ENCODE measurements around the gene RWDD3.

The RWDD3 gene

GRCh38 chr1:95233737-95234500, at the start of gene RWDD3:
TSS of gene RWDD3 (plus strand) at chr1:95234210. CDS start at chr1:95234231, 21 bp downstream.
- in situ Hi-C loops (cut with MboI; ENCODE audit: low sequenced_read_pairs), result no loop called here

DNA sequence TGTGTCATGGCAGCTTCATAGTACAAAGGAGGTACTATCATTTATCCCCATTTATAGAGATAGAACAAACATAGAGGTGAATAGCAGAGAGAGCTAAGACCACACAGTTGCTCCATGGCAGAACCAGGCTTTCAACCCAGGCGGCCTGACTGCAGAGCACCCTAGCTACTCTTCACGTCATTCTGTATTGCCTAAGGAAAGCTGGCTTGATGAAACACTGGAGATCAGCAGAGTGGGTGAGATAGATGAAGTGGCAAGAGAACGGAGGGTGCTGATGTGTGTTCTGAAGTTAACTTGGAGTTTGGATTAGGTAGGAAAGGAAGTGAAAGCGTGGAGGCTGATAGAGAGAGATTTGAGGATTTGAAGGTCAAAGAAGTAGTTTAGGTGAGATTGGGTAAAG, 47.9 kb upstream of the RWDD3 start:
- in situ Hi-C loops (cut with MboI; ENCODE audit: low sequenced_read_pairs), result no loop called here

DNA sequence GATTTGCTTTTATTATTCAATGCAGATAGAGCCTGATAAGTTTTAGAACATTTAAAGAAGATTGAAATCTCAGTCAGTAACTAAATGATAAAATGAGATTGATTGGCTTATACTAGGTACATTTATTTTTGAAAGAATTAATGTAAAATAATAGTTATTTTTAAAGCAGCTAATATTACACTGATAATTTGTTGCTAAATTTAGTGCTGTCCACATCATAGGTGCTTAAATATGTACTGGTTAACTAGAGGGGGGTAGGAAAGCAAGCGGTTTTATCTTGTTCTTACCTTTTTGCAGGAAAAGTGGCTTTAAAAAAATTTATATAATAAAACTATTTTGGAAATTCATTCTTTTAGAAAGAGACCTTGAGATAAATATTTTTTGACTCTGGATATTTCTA, 40.4 kb upstream of the RWDD3 start:
- in situ Hi-C loops (cut with MboI; ENCODE audit: low sequenced_read_pairs), result no loop called here

DNA sequence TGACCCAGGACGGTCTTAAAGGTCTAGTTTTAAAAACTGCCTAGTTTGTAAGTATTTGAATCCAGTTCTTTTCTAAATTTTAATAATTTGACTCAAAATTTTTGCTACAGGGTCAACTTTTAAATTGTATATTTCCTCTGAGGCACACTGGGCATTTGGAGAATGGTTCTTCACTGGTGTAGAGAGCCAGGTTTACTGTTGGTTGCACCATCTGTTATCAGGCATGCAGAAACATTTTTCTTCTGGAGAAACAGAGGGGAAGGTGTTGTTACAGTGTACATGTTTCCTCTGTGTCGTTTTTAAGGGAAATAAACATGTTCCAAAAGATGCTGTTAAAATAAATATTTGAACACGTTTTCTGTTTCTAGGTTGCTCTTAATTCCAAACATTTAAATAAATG, 39.0 kb upstream of the RWDD3 start:
- in situ Hi-C loops (cut with MboI; ENCODE audit: low sequenced_read_pairs), result no loop called here

- in situ Hi-C loops (cut with MboI; ENCODE audit: low sequenced_read_pairs), result no loop called here
These were observed 38.0 kb upstream of the RWDD3 start for GRCh38 chr1:95196017-95196416.

DNA sequence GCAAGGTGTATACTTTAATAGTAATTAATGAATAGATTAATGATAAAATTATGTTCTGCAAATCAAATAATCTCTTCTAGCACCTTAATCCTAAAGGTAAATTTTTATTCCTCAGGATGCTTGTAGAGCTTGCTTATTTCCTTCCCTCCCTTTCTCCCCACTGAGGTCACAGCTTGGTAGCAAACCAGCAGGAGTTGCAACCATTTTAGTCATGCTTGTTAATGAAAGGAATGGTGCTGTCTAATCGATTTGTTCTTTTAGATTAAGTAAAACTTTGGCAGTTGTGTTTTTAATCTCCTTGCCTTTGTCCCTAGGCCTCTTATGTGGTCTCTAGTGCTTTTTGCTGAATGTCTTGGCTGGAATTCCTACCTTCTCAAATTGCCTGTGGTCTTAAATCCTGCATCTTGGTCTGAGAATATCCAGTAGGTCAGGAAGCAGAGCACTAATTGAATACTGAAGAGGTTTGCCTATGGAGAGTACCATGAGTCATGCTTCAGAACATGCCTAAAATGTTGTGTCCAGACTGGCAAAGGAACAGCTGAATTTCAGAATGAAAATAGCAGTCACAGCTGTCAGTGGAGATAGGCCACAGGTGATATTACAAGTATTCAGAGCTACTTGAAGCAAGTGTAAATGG, 36.3 kb upstream of the RWDD3 start:
- in situ Hi-C loops (cut with MboI; ENCODE audit: low sequenced_read_pairs), result no loop called here

DNA sequence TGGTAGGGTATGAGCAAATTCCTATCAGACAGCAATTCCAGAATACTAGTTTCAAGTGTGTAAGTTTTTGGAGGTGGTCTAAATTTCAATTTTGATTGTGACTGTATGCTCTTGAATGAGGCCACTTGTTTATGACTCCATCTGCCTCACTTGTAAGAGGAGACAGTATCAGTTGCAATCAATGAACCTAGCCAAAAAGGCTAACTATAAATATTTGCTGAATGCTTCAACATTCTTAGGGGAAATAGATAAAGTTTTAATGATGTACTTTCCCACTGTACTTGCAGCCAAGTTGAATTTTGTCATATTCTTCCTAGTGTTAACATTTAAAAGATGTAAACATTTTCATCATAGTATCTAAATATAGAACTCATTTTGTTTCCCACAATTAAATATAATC, 32.1 kb upstream of the RWDD3 start:
- in situ Hi-C loops (cut with MboI; ENCODE audit: low sequenced_read_pairs), result no loop called here

- in situ Hi-C loops (cut with MboI; ENCODE audit: low sequenced_read_pairs), result no loop called here
These were observed 30.0 kb upstream of the RWDD3 start for GRCh38 chr1:95203908-95204437.

- in situ Hi-C loops (cut with MboI; ENCODE audit: low sequenced_read_pairs), result no loop called here
These were observed 27.5 kb upstream of the RWDD3 start for GRCh38 chr1:95206514-95206913.

DNA sequence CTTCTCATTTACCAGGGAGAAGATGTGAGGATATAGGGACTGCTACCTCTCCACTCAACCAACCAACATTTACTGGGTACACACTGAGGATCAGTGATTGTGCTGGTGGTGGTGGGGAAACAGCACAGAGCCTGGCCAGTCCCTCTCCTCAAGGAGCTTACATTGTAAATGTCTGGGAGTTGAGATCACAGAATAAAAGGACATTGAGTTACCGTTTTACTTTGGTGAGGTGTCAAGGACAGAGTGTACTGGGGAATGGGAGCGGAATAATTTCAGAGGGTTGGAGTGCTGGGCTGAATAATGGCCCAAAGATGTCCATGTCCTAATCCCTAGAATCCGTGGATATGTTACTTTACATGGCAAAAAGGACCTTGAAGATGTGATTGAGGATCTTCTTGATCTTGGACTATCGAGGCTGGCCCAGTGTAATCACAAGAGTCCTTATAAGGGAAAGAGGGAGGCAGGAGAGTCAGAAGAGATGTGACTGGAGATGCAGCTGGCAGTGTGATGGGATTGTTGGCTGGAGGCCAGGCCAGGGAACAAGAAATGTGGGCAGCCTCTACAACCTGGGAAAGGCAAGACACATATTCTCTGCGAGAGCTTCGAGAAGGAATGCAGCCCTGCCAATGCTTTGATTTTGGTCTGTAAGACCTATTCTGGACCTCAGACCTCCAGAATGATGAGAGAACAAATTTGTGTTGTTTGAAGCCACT, 26.6 kb upstream of the RWDD3 start:
- in situ Hi-C loops (cut with MboI; ENCODE audit: low sequenced_read_pairs), result no loop called here

DNA sequence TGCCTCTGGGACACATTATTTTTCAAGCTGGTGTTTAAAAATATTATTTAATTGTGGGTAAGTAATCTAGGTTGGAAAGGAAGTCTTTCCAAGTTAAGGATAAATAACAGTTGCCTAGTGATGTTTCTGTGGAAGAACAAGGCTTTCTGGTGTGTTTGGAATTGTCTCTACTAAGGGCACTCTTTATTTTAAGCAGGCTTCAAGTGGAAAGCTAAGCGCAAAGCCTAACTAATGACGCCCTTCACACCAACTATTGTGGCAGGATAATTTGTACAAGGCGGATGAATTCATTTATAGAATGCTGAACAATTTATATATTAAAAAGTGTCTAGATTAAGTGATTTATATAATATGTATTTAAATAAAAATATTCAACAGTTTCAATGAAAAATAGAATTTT, 25.1 kb upstream of the RWDD3 start:
- in situ Hi-C loops (cut with MboI; ENCODE audit: low sequenced_read_pairs), result no loop called here

DNA sequence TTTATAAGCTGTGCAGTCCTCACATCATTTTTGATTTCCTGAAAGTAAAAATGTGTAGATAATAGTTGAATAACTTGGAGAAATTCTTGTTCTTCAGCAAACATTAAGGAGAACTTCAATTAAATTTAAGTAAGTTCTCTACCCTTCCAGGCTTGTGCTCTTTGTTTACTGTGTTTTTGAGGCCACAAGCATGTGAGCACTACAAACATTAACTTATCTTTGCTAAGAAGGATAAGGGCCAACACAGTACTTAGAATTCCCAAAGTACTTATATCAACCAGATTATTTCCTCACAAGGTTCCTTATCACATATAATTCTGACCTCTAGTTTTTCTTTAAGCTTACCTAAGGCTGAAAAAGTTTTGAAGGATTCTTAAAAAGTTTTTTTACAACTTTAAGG, 24.7 kb upstream of the RWDD3 start:
- in situ Hi-C loops (cut with MboI; ENCODE audit: low sequenced_read_pairs), result no loop called here

DNA sequence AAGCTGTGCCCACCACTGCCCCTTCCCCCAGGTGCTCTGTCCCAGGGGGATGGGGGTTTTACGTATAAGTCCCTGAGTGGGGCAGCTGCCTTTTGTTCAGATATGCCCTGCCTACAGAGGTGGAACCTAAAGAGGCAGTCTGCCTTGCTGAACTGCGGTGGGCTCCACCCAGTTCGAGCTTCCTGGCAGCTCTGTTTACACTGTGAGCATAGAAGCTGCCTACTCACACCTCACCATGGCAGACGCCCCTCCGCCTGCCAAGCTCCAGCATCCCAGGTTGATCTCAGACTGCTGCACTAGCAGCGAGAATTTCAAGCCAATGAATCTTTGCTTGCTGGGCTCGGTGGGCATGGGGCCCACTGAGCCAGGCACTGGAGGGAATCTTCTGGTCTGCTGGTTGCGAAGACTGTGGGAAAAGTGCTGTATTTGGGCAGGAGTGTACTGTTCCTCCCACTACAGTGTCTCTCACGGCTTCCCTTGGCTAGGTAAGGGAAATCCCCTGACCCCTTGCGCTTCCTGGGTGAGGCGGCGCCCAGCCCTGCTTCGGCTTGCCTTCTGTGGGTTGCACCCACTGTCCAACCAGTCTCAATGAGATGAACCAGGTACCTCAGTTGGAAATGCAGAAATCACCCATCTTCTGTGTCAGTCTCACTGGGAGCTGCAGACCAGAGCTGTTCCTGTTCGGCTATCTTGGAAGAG, 17.6 kb upstream of the RWDD3 start:
- in situ Hi-C loops (cut with MboI; ENCODE audit: low sequenced_read_pairs), result no loop called here

- in situ Hi-C loops (cut with MboI; ENCODE audit: low sequenced_read_pairs), result no loop called here
These were observed 16.6 kb upstream of the RWDD3 start for GRCh38 chr1:95217371-95217770.

- in situ Hi-C loops (cut with MboI; ENCODE audit: low sequenced_read_pairs), result no loop called here
These were observed 14.6 kb upstream of the RWDD3 start for GRCh38 chr1:95219407-95219806.

DNA sequence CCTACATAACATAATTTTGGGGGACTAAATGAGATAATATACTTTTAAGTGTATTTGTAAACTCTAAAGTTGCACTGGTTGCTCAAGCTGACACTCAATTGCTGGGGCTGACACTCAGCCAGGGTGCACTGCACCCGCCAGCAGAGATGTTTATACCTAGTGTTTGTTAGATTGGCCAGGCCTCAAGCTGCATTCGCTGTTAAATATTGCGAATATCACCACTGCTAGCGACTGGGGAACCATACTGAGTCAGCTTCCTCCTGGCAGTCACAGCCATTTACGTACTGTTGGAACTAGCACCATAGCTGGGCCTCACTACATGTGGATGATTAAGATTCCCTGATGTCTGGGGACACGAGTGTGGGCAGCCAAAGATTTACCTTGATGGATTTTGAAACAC, 12.7 kb upstream of the RWDD3 start:
- in situ Hi-C loops (cut with MboI; ENCODE audit: low sequenced_read_pairs), result no loop called here

GRCh38 chr1:95222629-95223028, 11.4 kb upstream of the RWDD3 start:
- in situ Hi-C loops (cut with MboI; ENCODE audit: low sequenced_read_pairs), result no loop called here

DNA sequence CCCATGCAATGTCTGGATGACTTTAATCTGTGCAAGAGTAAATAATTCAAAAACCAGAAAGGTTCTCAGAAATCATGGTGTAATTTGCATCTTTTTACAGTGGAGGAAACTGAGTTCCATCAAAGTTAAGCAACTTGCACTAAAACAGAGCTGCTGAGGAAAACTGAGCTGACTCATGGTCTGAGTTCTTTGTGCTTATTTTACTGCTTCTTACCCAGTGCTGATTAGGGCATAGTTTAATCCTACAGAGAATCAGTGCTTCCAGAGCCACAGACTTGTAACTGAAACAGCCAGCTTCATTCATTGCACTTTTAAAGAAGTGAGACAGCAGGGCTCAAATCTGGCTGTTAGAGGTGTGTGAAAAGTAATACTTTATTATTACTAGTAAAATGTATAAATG, 10.9 kb upstream of the RWDD3 start:
- in situ Hi-C loops (cut with MboI; ENCODE audit: low sequenced_read_pairs), result no loop called here

DNA sequence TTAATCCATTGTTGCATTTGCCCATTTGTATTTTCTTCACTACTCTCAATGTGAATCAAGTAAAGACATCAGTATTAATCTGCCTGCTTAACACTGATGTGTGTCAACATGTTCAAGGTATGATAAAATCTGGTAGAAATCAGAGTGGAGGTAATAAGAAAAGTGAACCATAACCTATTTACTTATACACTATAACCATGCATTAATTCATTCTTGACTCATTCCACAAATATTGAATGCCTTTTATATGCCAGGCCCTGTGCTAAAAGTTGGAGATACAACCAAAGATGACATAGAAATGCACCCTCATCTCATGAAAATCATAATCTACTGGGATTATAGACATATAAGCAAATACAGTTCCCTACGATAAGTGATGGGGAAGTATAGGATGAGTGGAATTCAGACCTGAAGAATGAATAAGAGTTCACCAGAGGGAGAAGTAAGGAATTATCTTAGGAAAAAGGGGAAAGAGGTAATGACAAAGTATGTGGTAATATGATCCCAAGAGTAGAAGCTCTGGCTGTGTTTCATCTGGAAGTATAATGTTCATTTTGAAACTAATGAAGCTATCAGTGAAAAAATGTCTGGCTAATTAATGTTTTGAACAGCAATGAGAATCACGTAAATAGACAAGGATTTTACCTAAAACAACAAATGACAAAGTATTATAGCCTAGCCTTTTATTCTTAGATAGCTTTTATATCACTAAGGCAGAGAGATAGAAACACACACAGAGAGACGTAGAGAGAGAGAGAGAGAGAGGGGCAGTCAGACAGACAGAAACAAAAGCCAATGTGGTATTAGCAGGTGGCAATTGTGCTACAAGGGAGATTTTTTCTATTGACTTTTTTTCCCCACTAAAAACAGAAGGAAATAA, 7.0 kb upstream of the RWDD3 start:
- in situ Hi-C loops (cut with MboI; ENCODE audit: low sequenced_read_pairs), result no loop called here

DNA sequence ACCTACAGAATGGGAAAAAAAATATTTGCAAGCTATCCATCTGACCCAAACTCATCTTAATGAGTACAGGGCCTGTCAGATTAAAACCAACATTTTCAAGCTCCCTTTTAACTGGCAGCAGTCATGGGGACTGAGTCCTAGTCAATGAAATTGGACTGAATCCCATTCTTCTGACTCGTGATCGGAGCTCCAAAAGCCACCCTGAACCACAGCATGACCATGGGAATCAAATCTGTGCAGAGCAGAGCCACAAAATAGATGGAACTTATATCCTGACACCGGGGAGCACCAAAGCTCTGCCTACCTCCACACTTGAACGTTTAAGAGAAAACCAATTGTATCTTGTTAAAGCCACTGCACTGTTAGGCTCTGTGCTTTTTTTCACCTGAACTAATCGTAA, 5.0 kb upstream of the RWDD3 start:
- in situ Hi-C loops (cut with MboI; ENCODE audit: low sequenced_read_pairs), result no loop called here

Data from HL-60/S4 treated with retinoic acid at 250 ng/mL for 4 days and 3 days (cell line).